Fibroblast of mammary gland (primary cell): ENCODE results near the gene P3H4.

Experiments
- DNase-seq: peaks from one replicate; pipeline ENCODE4 v3.0.0-alpha.2; 2010; ENCODE audit warnings: low read depth
- H3K4me3 ChIP-seq: 2 replicates; pipeline ENCODE4 v1.5.1; 2011; ENCODE audit warnings: low read depth, mild to moderate bottlenecking, low read length, moderate library complexity; ENCODE audit not compliant: control insufficient read depth
- CTCF ChIP-seq: conservative IDR thresholded peaks from 2 replicates; pipeline ENCODE4 v1.5.1; 2011; ENCODE audit warnings: low read depth, low read length, inconsistent platforms; ENCODE audit not compliant: control insufficient read depth, insufficient read depth

The P3H4 gene

GRCh38 chr17:41824086-41824485, 12.3 kb upstream of the P3H4 start:
- TF ChIP-seq CTCF, result no peak
- H3K4me3 ChIP-seq, result no peak overlapping the region
- DNase-seq, result peak; percentile 44

- DNase-seq, result no peak
- H3K4me3 ChIP-seq, result no peak overlapping the region
- TF ChIP-seq CTCF, result no peak
Measured at GRCh38 chr17:41823580-41823979, 11.8 kb upstream of the P3H4 start.

- DNase-seq, result no peak
- no peak for TF ChIP-seq CTCF
- H3K4me3 ChIP-seq, result no peak overlapping the region
Measured at GRCh38 chr17:41823141-41823524, 11.4 kb upstream of the P3H4 start.

GRCh38 chr17:41822216-41823140, 10.7 kb upstream of the P3H4 start:
- DNase-seq, result no peak
- TF ChIP-seq CTCF, result no peak
- H3K4me3 ChIP-seq, result no peak overlapping the region

- no peak for TF ChIP-seq CTCF
- H3K4me3 ChIP-seq, result no peak overlapping the region
- no peak for DNase-seq
Measured at GRCh38 chr17:41821776-41822175, 10.0 kb upstream of the P3H4 start.

GRCh38 chr17:41818024-41818423, 6.3 kb upstream of the P3H4 start:
- no peak overlapping the region for H3K4me3 ChIP-seq
- DNase-seq, result no peak
- TF ChIP-seq CTCF, result no peak

- TF ChIP-seq CTCF, result no peak
- DNase-seq, result no peak
- H3K4me3 ChIP-seq, result no peak overlapping the region
Measured at GRCh38 chr17:41816637-41817320, 5.0 kb upstream of the P3H4 start.
